ENCODE data around the gene LHFPL3.

DNA sequence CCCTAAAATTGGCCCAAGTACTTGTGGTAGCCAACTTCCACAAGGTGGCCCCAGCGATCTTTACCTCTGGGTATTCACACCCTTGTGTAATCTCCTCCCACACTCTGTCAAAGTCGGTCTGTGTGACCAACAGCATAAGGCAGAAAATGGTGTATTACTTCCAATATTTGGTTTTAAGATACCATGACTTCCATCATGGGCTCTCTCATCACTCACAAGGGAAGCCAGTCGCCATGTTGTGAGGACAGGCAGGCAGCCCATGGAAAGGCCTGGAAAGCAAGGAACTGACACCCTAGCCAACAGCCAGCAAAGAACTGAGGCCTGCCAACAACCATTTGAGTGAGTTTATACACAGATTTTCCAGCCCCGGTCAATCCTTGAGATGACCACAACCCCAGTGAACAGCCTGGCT is 594.6 kb downstream of the LHFPL3 start:
- TF ChIP-seq, protein P1, sequence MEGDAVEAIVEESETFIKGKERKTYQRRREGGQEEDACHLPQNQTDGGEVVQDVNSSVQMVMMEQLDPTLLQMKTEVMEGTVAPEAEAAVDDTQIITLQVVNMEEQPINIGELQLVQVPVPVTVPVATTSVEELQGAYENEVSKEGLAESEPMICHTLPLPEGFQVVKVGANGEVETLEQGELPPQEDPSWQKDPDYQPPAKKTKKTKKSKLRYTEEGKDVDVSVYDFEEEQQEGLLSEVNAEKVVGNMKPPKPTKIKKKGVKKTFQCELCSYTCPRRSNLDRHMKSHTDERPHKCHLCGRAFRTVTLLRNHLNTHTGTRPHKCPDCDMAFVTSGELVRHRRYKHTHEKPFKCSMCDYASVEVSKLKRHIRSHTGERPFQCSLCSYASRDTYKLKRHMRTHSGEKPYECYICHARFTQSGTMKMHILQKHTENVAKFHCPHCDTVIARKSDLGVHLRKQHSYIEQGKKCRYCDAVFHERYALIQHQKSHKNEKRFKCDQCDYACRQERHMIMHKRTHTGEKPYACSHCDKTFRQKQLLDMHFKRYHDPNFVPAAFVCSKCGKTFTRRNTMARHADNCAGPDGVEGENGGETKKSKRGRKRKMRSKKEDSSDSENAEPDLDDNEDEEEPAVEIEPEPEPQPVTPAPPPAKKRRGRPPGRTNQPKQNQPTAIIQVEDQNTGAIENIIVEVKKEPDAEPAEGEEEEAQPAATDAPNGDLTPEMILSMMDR (IDR thresholded peaks at IDR 0.05; ENCODE audit: low read length) = peak; percentile 97
- TF ChIP-seq EZH2 (optimal IDR thresholded peaks at IDR 0.05; ENCODE audit: low read depth, low read length) (no peak), EZH2phosphoT487 (IDR thresholded peaks at IDR 0.05; ENCODE audit: low read length) (no peak)
